ENCODE data around the gene GRIN2A. TPM values are rescaled to one million over a fixed set of nuclear protein-coding genes. Genes with fewer than 3 reads are reported as not detected.

The GRIN2A gene
- total and polyA plus RNA-seq, 2 of the 8 experiments (the other 6 are each of a cell fraction or from before 2014, with no cell fraction given): 0.18 to 1.8 TPM

DNA sequence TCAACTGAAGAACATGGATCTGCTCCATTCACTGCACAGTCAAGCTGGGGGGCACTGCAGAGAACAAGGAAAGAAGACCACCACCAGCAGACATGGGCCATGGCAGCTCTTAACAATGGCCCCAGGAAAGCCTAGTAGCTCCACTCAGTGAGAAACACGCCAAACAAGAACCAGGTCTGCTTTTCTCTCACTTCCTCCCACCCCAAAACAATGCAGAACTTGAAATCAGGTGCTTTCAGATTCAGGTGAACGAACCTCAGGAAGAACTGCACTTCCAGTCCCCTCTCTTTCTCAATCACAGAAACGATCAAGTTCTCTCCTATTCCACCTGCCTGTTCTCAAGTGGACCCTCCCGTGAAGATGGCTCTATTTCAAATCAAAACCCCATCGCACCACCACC, 155.6 kb downstream of the GRIN2A start:
- H2BK12ac ChIP-seq (ENCODE audit: low read depth, low read length): no peak overlapping the region
- TF ChIP-seq RXRA (IDR thresholded peaks at IDR 0.05; ENCODE audit: insufficient read depth, low read depth, low read length) (no peak), GABPA (IDR thresholded peaks at IDR 0.05; ENCODE audit: borderline replicate concordance, insufficient read depth, low read length) (no peak), CEBPB (IDR thresholded peaks at IDR 0.05; ENCODE audit: low read depth, low read length) (no peak), SRF (IDR thresholded peaks at IDR 0.05; ENCODE audit: low read depth, low read length) (no peak), TAF7 (optimal IDR thresholded peaks at IDR 0.05; ENCODE audit: borderline replicate concordance, low read depth, low read length) (no peak), POLR2A (IDR thresholded peaks at IDR 0.05; ENCODE audit: control extremely low read depth in 1 of 2, low read depth in 2 of 2, low read length in 2 of 2) (no peak), SP1 (IDR thresholded peaks at IDR 0.05; ENCODE audit: low read depth, low read length) (no peak), EGR1 (IDR thresholded peaks at IDR 0.05; ENCODE audit: borderline replicate concordance, low read depth, low read length) (no peak), PHF8 (conservative IDR thresholded peaks at IDR 0.05; ENCODE audit: low read depth, low read length) (no peak), CTBP2 (IDR thresholded peaks at IDR 0.05; ENCODE audit: borderline replicate concordance, insufficient read depth, insufficient read length, low read length) (no peak), TCF12 (IDR thresholded peaks at IDR 0.05; ENCODE audit: low read depth, low read length) (no peak)
- TF ChIP-seq, protein P1, sequence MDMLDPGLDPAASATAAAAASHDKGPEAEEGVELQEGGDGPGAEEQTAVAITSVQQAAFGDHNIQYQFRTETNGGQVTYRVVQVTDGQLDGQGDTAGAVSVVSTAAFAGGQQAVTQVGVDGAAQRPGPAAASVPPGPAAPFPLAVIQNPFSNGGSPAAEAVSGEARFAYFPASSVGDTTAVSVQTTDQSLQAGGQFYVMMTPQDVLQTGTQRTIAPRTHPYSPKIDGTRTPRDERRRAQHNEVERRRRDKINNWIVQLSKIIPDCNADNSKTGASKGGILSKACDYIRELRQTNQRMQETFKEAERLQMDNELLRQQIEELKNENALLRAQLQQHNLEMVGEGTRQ (IDR thresholded peaks at IDR 0.05; ENCODE audit: low read length): no peak
- TF ChIP-seq, protein P2, sequence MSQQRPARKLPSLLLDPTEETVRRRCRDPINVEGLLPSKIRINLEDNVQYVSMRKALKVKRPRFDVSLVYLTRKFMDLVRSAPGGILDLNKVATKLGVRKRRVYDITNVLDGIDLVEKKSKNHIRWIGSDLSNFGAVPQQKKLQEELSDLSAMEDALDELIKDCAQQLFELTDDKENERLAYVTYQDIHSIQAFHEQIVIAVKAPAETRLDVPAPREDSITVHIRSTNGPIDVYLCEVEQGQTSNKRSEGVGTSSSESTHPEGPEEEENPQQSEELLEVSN (IDR thresholded peaks at IDR 0.05): no peak
- H4K20me1 ChIP-seq (replicated peaks in 1 of 2; ENCODE audit: control insufficient read depth in 1 of 2, insufficient read depth in 2 of 2, low read length in 2 of 2): no peaks in the 10 kb centered on the region
- no peak overlapping the region for H4K5ac ChIP-seq (ENCODE audit: insufficient read length, low read depth, low read length)
- H3K23ac ChIP-seq (ENCODE audit: insufficient read length): no peak overlapping the region
- H3K27me3 ChIP-seq (replicated peaks in 1 of 4; ENCODE audit: control insufficient read depth in 3 of 4, extremely low read depth in 1 of 4, insufficient read depth in 3 of 4, low read length in 3 of 4): no peaks in the 10 kb centered on the region
- H2BK5ac ChIP-seq (ENCODE audit: low read depth, low read length): no peak overlapping the region
- no peaks in the 10 kb centered on the region; the same call in 1 of the 2 replicates for H3K23me2 ChIP-seq (ENCODE audit: low read depth, low read length)
- H3K36me3 ChIP-seq (ENCODE audit: control insufficient read depth in 2 of 4, insufficient read depth in 4 of 4, low read length in 3 of 4): no peaks in the 10 kb centered on the region
- WGBS, 2 experiments (ENCODE audit: extremely low coverage in 1 of 2, insufficient coverage in 1 of 2, insufficient read length in 1 of 2, insufficient replicate concordance in 2 of 2, low coverage in 1 of 2, low lambda C conversion rate in 2 of 2, missing lambda C conversion rate in 1 of 2): 95% methylated on average over 5 of the region's 5 CpGs; no CpG with 5 or more reads in 1 of the 2 experiments
- no peak overlapping the region for H3K14ac ChIP-seq (ENCODE audit: insufficient read length)
- H2AFZ ChIP-seq (ENCODE audit: low read length): no peak overlapping the region
- no peak overlapping the region for H2AK5ac ChIP-seq (ENCODE audit: low read depth, low read length)
- H3K9me3 ChIP-seq (ENCODE audit: insufficient read depth in 2 of 2, low read depth in 1 of 2, low read length in 1 of 2): no peaks in the 10 kb centered on the region
- CTCF ChIA-PET (ENCODE audit: partially characterized antibody): interaction anchor here (0.7 to 2.9 kb wide), 5 partner anchors 10 to 727 kb away, joined by 3 to 12 read pairs (median 5); no protein-coding TSS in a partner anchor
- no peak overlapping the region for H3K4me2 ChIP-seq (ENCODE audit: insufficient read depth in 1 of 2, low read depth in 2 of 2, low read length in 2 of 2)
- POLR2A ChIA-PET (ENCODE audit: partially characterized antibody): no interaction called here
- H3K79me1 ChIP-seq (ENCODE audit: low read depth, low read length): no peaks in the 10 kb centered on the region
- no peak overlapping the region for H3K4me3 ChIP-seq (ENCODE audit: extremely low read depth in 1 of 4, insufficient read depth in 2 of 4, low read depth in 3 of 4, low read length in 4 of 4)
- no peaks in the 10 kb centered on the region for H3K79me2 ChIP-seq (ENCODE audit: control insufficient read depth in 1 of 2, insufficient read depth in 2 of 2, low read length in 2 of 2)
- FAIRE-seq (no peak), DNase-seq (ENCODE audit: low read depth in 1 of 2, low spot score in 2 of 2) (no peak)
- no peak overlapping the region for H3K4ac ChIP-seq (replicated peaks; ENCODE audit: insufficient read length, low read depth, low read length)
- H4K91ac ChIP-seq (replicated peaks; ENCODE audit: insufficient read length, low read length): no peak overlapping the region
- H3K9ac ChIP-seq (replicated peaks in 1 of 4; ENCODE audit: extremely low read depth in 1 of 4, low read depth in 3 of 4, low read length in 3 of 4): no peak overlapping the region
- no peak overlapping the region for H2BK20ac ChIP-seq (ENCODE audit: low read length)
- no peak overlapping the region for H3K18ac ChIP-seq (ENCODE audit: extremely low read depth, low read length)
- no peak overlapping the region for H4K8ac ChIP-seq (ENCODE audit: extremely low read depth, insufficient read depth, low read length)
- H2BK15ac ChIP-seq (ENCODE audit: low read length): no peak overlapping the region
- H3K56ac ChIP-seq (replicated peaks; ENCODE audit: insufficient read length, low read depth, low read length): no peak overlapping the region
- H3K4me1 ChIP-seq (replicated peaks in 1 of 4; ENCODE audit: control insufficient read depth in 3 of 4, insufficient read depth in 4 of 4, low read length in 3 of 4): no peaks in the 10 kb centered on the region
- no peak overlapping the region for H3K27ac ChIP-seq (ENCODE audit: low read depth, low read length)
- no peak overlapping the region for H2BK120ac ChIP-seq (replicated peaks; ENCODE audit: low read depth, low read length)
